Ascending aorta (tissue), 2 donors: Measurements from ENCODE around the gene IDUA. TPM values are rescaled to one million over a fixed set of nuclear protein-coding genes. Genes with fewer than 3 reads are reported as not detected.

Source experiments
- DNase-seq, 2 donors: peaks; one replicate each; pipeline ENCODE4 v3.0.0-alpha.2; 2019; ENCODE audit warnings: low spot score in 2 of 2
- H3K27ac ChIP-seq, 2 donors: fragments of 200-600 bp; sonication (generic); one replicate each; pipeline ENCODE4 v1.5.1; 2016 to 2017; ENCODE audit warnings: mild to moderate bottlenecking in 1 of 2
- H3K27me3 ChIP-seq: fragments of 200-600 bp; sonication (generic); one replicate; pipeline ENCODE4 v1.5.1; 2017
- H3K36me3 ChIP-seq, 2 donors: fragments of 200-600 bp; sonication (generic); one replicate each; pipeline ENCODE4 v1.5.1; 2016
- H3K4me1 ChIP-seq, 2 donors: fragments of 200-600 bp; sonication (generic); one replicate each; pipeline ENCODE4 v1.5.1; 2016 to 2017; ENCODE audit warnings: mild to moderate bottlenecking in 1 of 2
- H3K4me3 ChIP-seq, 2 donors: fragments of 200-600 bp; sonication (generic); one replicate each; pipeline ENCODE4 v1.5.1; 2016 to 2017; ENCODE audit warnings: mild to moderate bottlenecking in 1 of 2
- H3K9me3 ChIP-seq, 2 donors: fragments of 200-600 bp; sonication (generic); one replicate each; pipeline ENCODE4 v1.5.1; 2016
- CTCF ChIP-seq, 3 experiments: fragments of 200-600 bp in 2 of 3; fragments of 450-650 bp in 1 of 3; sonication (generic) in 2 of 3; IDR thresholded peaks; one replicate each; pipeline ENCODE4 v1.5.1; 2016 to 2019; ENCODE audit warnings: antibody characterized with exemption in 3 of 3, mild to moderate bottlenecking in 1 of 3, moderate library complexity in 1 of 3
- intact Hi-C: fragments of 100-400 bp; cut with DNase I; formaldehyde crosslinking; loops from one replicate; pipeline ENCODE4 v1.15.1; 2023
- total RNA-seq: library from RNA; depleted of rRNA; stranded (reverse); fragments of >200 nt; gene quantifications from one replicate; pipeline ENCODE4 v1.1.0, GENCODE V29; 2016

IDUA gene
- total RNA-seq, 1 donor from 2014 or later = 118 TPM

GRCh38 chr4:987624-988513 lies 1.0 kb downstream of the IDUA start:
- Histone ChIP-seq H3K9me3 (no peaks in the 10 kb centered on the region), H3K27ac (no peak overlapping the region), H3K27me3 (no peaks in the 10 kb centered on the region), H3K4me3 (peak overlapping the region; percentile 71 to 76), H3K4me1 (peaks cover 4 to 14% of the 10 kb centered on the region in 2 donors), H3K36me3 (peaks cover 11 to 19% of the 10 kb centered on the region in 2 donors)
- intact Hi-C loops = no loop called here
- DNase-seq = peak in 1 of 2 donors; percentile 63
- no peak for TF ChIP-seq CTCF (IDR thresholded peaks at IDR 0.05)

- Histone ChIP-seq H3K27me3 (no peaks in the 10 kb centered on the region), H3K4me1 (peaks cover 4 to 14% of the 10 kb centered on the region in 2 donors), H3K9me3 (no peaks in the 10 kb centered on the region), H3K27ac (no peak overlapping the region), H3K36me3 (peaks cover 11 to 19% of the 10 kb centered on the region in 2 donors), H3K4me3 (no peak overlapping the region)
- TF ChIP-seq CTCF (IDR thresholded peaks at IDR 0.05) = no peak
- intact Hi-C loops = no loop called here
- DNase-seq = peak in 1 of 2 donors; percentile 62
Observed at GRCh38 chr4:988726-989721, 2.2 kb downstream of the IDUA start.

- no peak for TF ChIP-seq CTCF (IDR thresholded peaks at IDR 0.05)
- Histone ChIP-seq H3K27me3 (no peaks in the 10 kb centered on the region), H3K27ac (no peak overlapping the region), H3K9me3 (no peaks in the 10 kb centered on the region), H3K4me1 (peaks cover 4 to 14% of the 10 kb centered on the region in 2 donors), H3K36me3 (peaks cover 11 to 19% of the 10 kb centered on the region in 2 donors), H3K4me3 (no peak overlapping the region)
- peak in 1 of 2 donors; percentile 60 for DNase-seq
- intact Hi-C loops = no loop called here
Observed at GRCh38 chr4:989722-990471, 3.1 kb downstream of the IDUA start.

- DNase-seq = no peak
- Histone ChIP-seq H3K27me3 (no peaks in the 10 kb centered on the region), H3K4me3 (no peak overlapping the region), H3K36me3 (peaks cover 11 to 19% of the 10 kb centered on the region in 2 donors), H3K4me1 (peaks cover 4 to 13% of the 10 kb centered on the region in 2 donors), H3K9me3 (no peaks in the 10 kb centered on the region), H3K27ac (no peak overlapping the region)
- TF ChIP-seq CTCF (IDR thresholded peaks at IDR 0.05) = no peak
- intact Hi-C loops = no loop called here
Observed at GRCh38 chr4:990746-991367, 4.0 kb downstream of the IDUA start.
